Measurements from ENCODE around the gene DGKG.
A peak's percentile ranks its signal among the peaks of the same experiment; 100 is the strongest.

DGKG gene

DNA sequence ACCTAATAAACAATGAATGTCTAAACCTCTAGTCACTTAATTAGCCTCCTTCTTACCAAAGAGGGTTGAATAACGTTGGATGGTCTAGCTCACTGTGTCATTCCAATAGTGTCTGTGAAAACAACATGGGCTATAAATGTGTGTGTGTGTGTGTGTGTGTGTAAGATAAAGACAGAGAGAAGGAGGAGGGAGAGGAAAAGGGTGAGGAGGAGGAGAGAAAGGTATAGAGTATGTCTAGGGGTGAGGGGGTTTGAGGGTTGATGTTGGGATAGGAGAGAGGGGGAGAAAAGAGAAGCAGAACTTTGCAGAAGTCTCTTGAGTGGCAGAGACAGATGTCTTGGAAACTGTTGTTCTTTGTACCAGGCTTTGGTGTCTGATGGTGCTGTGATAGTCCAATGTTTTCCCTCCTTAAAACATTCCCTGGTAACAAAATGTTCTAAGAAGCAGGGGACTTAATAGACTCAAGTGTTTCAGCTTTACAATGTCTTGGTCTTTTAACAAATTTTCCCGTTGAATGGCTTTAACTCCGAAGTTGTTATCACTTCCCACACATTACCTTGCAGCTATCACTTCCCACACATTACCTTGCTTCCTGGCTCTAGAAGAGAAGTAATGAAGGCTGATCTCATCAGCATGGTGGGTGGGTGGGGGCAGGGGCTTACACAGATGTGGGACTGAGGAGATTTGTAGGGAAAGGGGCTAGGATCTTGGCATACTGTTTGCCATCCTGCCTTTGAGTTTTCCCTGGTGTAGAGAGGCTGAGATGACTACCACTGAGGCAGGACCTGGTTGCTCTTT is 195.3 kb downstream of the DGKG start:
- TF ChIP-seq, protein P1, sequence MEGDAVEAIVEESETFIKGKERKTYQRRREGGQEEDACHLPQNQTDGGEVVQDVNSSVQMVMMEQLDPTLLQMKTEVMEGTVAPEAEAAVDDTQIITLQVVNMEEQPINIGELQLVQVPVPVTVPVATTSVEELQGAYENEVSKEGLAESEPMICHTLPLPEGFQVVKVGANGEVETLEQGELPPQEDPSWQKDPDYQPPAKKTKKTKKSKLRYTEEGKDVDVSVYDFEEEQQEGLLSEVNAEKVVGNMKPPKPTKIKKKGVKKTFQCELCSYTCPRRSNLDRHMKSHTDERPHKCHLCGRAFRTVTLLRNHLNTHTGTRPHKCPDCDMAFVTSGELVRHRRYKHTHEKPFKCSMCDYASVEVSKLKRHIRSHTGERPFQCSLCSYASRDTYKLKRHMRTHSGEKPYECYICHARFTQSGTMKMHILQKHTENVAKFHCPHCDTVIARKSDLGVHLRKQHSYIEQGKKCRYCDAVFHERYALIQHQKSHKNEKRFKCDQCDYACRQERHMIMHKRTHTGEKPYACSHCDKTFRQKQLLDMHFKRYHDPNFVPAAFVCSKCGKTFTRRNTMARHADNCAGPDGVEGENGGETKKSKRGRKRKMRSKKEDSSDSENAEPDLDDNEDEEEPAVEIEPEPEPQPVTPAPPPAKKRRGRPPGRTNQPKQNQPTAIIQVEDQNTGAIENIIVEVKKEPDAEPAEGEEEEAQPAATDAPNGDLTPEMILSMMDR (IDR thresholded peaks at IDR 0.05; ENCODE audit: borderline replicate concordance, control extremely low read depth, extremely low read depth, insufficient read depth, missing control alignments): no peak
- no peak for DNase-seq (ENCODE audit: low spot score)
- in situ Hi-C loops (cut with MboI; ENCODE audit: low sequenced_read_pairs, unreplicated experiment): no loop called here

DNA sequence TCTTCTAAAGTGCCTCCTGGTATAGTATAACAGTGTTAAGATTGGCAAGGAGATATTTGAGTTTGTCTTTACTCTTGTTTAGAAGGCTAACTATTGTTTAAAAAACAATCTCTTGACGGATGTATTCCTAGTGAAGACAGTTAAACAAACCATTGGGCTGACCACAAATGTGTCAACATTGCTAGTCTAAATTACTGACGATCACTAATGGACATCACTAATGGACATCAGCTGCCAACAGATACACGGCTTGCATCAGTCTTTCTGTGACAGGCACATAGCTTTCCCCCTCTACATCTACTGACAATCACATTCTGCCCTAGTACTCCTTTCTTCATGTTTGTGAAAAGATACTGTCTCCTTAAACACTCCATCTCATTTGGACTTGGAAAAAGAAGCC is 196.0 kb downstream of the DGKG start:
- in situ Hi-C loops (cut with MboI; ENCODE audit: low sequenced_read_pairs, unreplicated experiment): no loop called here
- TF ChIP-seq, protein P1 (IDR thresholded peaks at IDR 0.05; ENCODE audit: borderline replicate concordance, control extremely low read depth, extremely low read depth, insufficient read depth, missing control alignments): no peak
- no peak for DNase-seq (ENCODE audit: low spot score)

DNA sequence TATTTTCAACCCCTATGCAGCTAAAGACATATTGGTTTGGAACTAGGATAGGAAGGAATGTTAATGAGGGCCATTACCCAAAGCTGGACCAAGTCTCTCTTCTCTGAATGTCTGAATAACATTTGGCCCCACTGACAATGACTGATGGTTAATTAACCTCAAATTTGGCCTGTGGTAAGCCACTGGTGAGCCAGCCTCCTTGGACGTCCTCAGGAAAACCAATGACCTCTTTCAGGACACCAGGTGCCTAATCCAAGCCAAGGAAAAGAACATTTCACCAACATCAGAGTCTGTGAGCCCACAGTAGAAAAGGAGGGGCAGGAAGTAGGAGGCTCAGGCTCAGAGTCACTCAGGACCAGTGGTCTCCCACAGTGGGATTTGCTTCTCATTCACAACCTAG is 196.7 kb downstream of the DGKG start:
- no peak for DNase-seq (ENCODE audit: low spot score)
- TF ChIP-seq, protein P1 (IDR thresholded peaks at IDR 0.05; ENCODE audit: borderline replicate concordance, control extremely low read depth, extremely low read depth, insufficient read depth, missing control alignments): no peak
- in situ Hi-C loops (cut with MboI; ENCODE audit: low sequenced_read_pairs, unreplicated experiment): no loop called here

DNA sequence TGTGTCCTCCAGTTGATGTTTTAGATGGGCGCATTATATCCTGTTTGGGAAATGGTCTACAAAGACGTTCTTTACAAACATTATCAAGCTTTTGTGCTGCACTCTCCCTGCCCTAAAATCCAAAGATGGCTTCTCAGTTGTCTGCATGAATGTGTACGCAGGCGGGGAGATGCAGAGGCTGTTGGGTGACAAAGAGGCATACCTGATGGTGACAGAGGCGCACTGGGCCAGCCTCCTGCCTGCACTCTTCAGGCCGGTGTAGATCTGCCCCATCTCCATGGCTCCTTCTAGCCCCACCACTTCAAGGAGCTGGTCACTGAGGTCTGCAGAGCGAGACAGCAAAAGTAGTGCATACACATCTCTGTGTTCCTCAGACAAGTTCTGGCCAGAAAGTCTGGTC is 197.3 kb downstream of the DGKG start:
- in situ Hi-C loops (cut with MboI; ENCODE audit: low sequenced_read_pairs, unreplicated experiment): no loop called here
- TF ChIP-seq, protein P1 (IDR thresholded peaks at IDR 0.05; ENCODE audit: borderline replicate concordance, control extremely low read depth, extremely low read depth, insufficient read depth, missing control alignments): no peak
- no peak for DNase-seq (ENCODE audit: low spot score)

DNA sequence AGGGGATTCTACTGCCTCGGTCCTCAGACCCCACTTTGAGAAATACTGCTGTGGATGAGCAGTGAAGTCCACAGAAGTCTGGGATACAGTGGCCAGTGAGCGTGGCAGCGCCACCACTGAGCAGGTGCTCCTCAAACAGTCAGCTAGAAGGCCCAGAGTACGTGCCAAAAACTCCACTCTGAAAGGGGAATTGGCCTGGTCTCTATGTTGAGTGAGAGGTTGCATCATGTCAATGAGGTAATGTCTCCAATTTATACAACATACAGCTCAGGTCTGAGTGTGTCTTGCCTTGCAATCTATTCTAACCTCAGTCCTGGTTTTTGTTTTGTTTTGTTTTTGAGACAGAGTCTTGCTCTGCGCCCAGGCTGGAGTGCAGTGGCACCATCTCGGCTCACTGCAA is 199.8 kb downstream of the DGKG start:
- TF ChIP-seq, protein P1 (IDR thresholded peaks at IDR 0.05; ENCODE audit: borderline replicate concordance, control extremely low read depth, extremely low read depth, insufficient read depth, missing control alignments): no peak
- DNase-seq (ENCODE audit: low spot score): peak; percentile 28
- in situ Hi-C loops (cut with MboI; ENCODE audit: low sequenced_read_pairs, unreplicated experiment): no loop called here

DNA sequence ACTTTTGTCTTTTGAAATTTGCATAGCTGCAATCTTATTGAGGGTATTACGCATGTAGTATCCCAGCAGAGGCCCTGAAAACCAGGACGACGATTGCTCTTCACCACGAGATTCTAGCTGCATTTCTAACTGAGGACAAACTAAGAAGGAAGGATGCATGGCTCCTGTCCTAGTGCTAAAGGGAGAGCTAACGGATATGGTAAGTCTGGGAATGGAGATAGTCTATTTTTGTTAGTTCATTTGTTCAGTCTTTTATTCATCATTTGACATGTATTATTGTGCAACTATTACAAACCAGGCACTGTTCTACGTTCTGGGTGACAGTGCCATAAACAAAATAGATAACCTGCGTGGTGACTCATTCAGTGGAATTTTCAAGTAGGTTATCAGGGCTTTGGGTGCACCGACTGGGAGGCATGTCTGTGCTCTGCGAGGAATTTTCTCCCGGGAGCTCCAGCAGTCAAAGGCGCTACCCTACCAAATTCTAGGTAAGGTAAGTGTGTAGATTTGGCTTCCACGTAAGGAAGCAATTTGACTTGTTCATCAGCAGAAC is 201.3 kb downstream of the DGKG start:
- DNase-seq (ENCODE audit: low spot score): no peak
- TF ChIP-seq, protein P1 (IDR thresholded peaks at IDR 0.05; ENCODE audit: borderline replicate concordance, control extremely low read depth, extremely low read depth, insufficient read depth, missing control alignments): no peak
- in situ Hi-C loops (cut with MboI; ENCODE audit: low sequenced_read_pairs, unreplicated experiment): no loop called here

Measured in GM13976 (cell line).